EL (cell line): Measurements from ENCODE around the gene GPATCH3.
"Not testable (repeated sequence)": the region's sequence is repeated elsewhere in the genome, so short reads cannot be mapped to it uniquely, and the experiment has no call there.

ENCODE experiments used
- DNase-seq: peaks from one replicate; pipeline ENCODE4 v3.0.0-alpha.2; 2016

GPATCH3 gene

GRCh38 chr1:26911399-26912146 is 11.3 kb upstream of the GPATCH3 start:
- DNase-seq, result no peak

- DNase-seq, result no peak
Observed at GRCh38 chr1:26910343-26911160, 10.3 kb upstream of the GPATCH3 start.

- DNase-seq, result no peak
Observed at GRCh38 chr1:26909951-26910342, 9.7 kb upstream of the GPATCH3 start.

- DNase-seq, result peak; percentile 93
Observed at GRCh38 chr1:26907071-26907917, 7.0 kb upstream of the GPATCH3 start.

- no peak for DNase-seq
Observed at GRCh38 chr1:26900815-26901511, 696 bp upstream of the GPATCH3 start.

- no peak for DNase-seq
Observed at GRCh38 chr1:26897351-26897750, 2.9 kb downstream of the GPATCH3 start.

GRCh38 chr1:26894263-26894662 is 6.0 kb downstream of the GPATCH3 start:
- no peak for DNase-seq

GRCh38 chr1:26890467-26890796 is 9.8 kb downstream of the GPATCH3 start:
- no peak for DNase-seq

- peak; percentile 76 for DNase-seq
Observed at GRCh38 chr1:26889551-26890466, 10.5 kb downstream of the GPATCH3 start, which contains the start of gene GPN2. GPN2 (minus strand) TSS chr1:26890283; CDS start chr1:26890096, 187 bp downstream.

GRCh38 chr1:26888231-26888630 is 12.0 kb downstream of the GPATCH3 start:
- no peak for DNase-seq

GRCh38 chr1:26887125-26887524 is 13.1 kb downstream of the GPATCH3 start:
- DNase-seq, result peak; percentile 54

GRCh38 chr1:26882696-26883463 is 17.4 kb downstream of the GPATCH3 start:
- DNase-seq, result no peak

- DNase-seq, result not testable (repeated sequence)
Observed at GRCh38 chr1:26881611-26882010, 18.7 kb downstream of the GPATCH3 start.

- DNase-seq, result no peak
Observed at GRCh38 chr1:26879793-26880192, 20.5 kb downstream of the GPATCH3 start.

- DNase-seq, result no peak
Observed at GRCh38 chr1:26877326-26877725, 22.9 kb downstream of the GPATCH3 start.

- no peak for DNase-seq
Observed at GRCh38 chr1:26874896-26875295, 25.4 kb downstream of the GPATCH3 start.

GRCh38 chr1:26873097-26873496 is 27.2 kb downstream of the GPATCH3 start:
- not testable (repeated sequence) for DNase-seq

- peak; percentile 99 for DNase-seq
Observed at GRCh38 chr1:26864610-26865480, 35.4 kb downstream of the GPATCH3 start.

GRCh38 chr1:26863685-26864077 is 36.6 kb downstream of the GPATCH3 start:
- no peak for DNase-seq
